ENCODE measurements around the gene STX1A. TPM values are rescaled to one million over a fixed set of nuclear protein-coding genes. Genes with fewer than 3 reads are reported as not detected.
A peak's percentile ranks its signal among the peaks of the same experiment; 100 is the strongest.

Gene STX1A
- total and polyA plus RNA-seq, 5 experiments from 2014 or later: 0.69 to 7.8 (median 2.2) TPM

- POLR2A ChIA-PET: no interaction called here
- peak overlapping the region in 7 of 10 donors; percentile 28 to 78 (median 63) for H3K4me3 Mint-ChIP-seq
- no peak for DNase-seq
- no peak for ATAC-seq
- peaks cover 0 to 4% (median 0%) of the 10 kb centered on the region in 3 donors for H3K36me3 Mint-ChIP-seq
- H3K4me1 Mint-ChIP-seq: peaks cover 11 to 20% (median 12%) of the 10 kb centered on the region in 4 donors
- H3K27ac Mint-ChIP-seq: peak overlapping the region in 2 of 10 donors; percentile 3 to 25
- H3K9me3 Mint-ChIP-seq: no peaks in the 10 kb centered on the region
- H3K27me3 Mint-ChIP-seq: peaks cover 24 to 75% (median 50%) of the 10 kb centered on the region in 5 donors
These were observed 69.9 kb downstream of the STX1A start for GRCh38 chr7:73649576-73649975.

Small RNA genes within 50 kb of the gene (microRNA-seq; reads per million reads assigned to microRNA genes)
- not detected for gene MIR4284 (ENCODE audit: borderline microRNAs expressed)

Other genes starting within 250 kb of the STX1A start
- 10 to 100 TPM; 71.5 to 73.0 TPM for gene BAZ1B, start 197.4 kb downstream of the STX1A start, total RNA-seq
- 10 to 100 TPM; 12.1 to 27.0 (median 17.0) TPM for gene BAZ1B, start 197.4 kb downstream of the STX1A start, polyA plus RNA-seq
- 10 to 100 TPM; 59.5 to 64.6 TPM for gene BCL7B, start 162.0 kb downstream of the STX1A start, total RNA-seq
- gene BCL7B, start 162.0 kb downstream of the STX1A start, polyA plus RNA-seq: 10 to 100 TPM; 76.6 to 96.3 (median 81.8) TPM
- 10 to 100 TPM; 30.4 to 31.2 TPM for gene TBL2, start 141.1 kb downstream of the STX1A start, total RNA-seq
- 10 to 100 TPM; 13.4 to 19.6 (median 18.4) TPM for gene TBL2, start 141.1 kb downstream of the STX1A start, polyA plus RNA-seq
- gene MLXIPL, start 95.1 kb downstream of the STX1A start, total RNA-seq: not detected
- not detected for gene MLXIPL, start 95.1 kb downstream of the STX1A start, polyA plus RNA-seq
- 1 to 10 TPM in 1 of 2 experiments, under 1 TPM in 1; 0.63 to 1.0 TPM for gene VPS37D, start 51.8 kb downstream of the STX1A start, total RNA-seq
- under 1 TPM in 2 of 3 donors, not detected in 1; 0.14 to 0.30 TPM for gene VPS37D, start 51.8 kb downstream of the STX1A start, polyA plus RNA-seq
- gene DNAJC30, start 36.2 kb downstream of the STX1A start, total RNA-seq: 10 to 100 TPM; 22.1 to 23.7 TPM
- 10 to 100 TPM; 10.1 to 13.3 (median 11.9) TPM for gene DNAJC30, start 36.2 kb downstream of the STX1A start, polyA plus RNA-seq
- gene BUD23, start 36.1 kb downstream of the STX1A start, total RNA-seq: 10 to 100 TPM; 67.2 to 69.7 TPM
- gene BUD23, start 36.1 kb downstream of the STX1A start, polyA plus RNA-seq: 100 to 1,000 TPM; 123 to 139 (median 136) TPM
- gene ABHD11, start 19.1 kb upstream of the STX1A start, total RNA-seq: 10 to 100 TPM; 20.7 to 24.9 TPM
- gene ABHD11, start 19.1 kb upstream of the STX1A start, polyA plus RNA-seq: 10 to 100 TPM in 2 of 3 donors, 1 to 10 TPM in 1; 5.4 to 12.3 (median 10.0) TPM
- gene CLDN3, start 50.6 kb upstream of the STX1A start, total RNA-seq: not detected
- not detected for gene CLDN3, start 50.6 kb upstream of the STX1A start, polyA plus RNA-seq
- under 1 TPM in 1 of 2 experiments, not detected in 1; 0.36 TPM for gene CLDN4, start 111.3 kb upstream of the STX1A start, total RNA-seq
- under 1 TPM in 1 of 3 donors, not detected in 2; 0.04 TPM for gene CLDN4, start 111.3 kb upstream of the STX1A start, polyA plus RNA-seq
- gene METTL27, start 122.8 kb upstream of the STX1A start, total RNA-seq: 1 to 10 TPM; 3.0 to 4.4 TPM
- 1 to 10 TPM in 2 of 3 donors, under 1 TPM in 1; 0.52 to 3.2 (median 1.5) TPM for gene METTL27, start 122.8 kb upstream of the STX1A start, polyA plus RNA-seq
- gene TMEM270, start 141.5 kb upstream of the STX1A start, total RNA-seq: not detected
- not detected for gene TMEM270, start 141.5 kb upstream of the STX1A start, polyA plus RNA-seq